Adrenal gland (tissue), 12 donors: Measurements from ENCODE around the gene MYO9B. TPM values are rescaled to one million over a fixed set of nuclear protein-coding genes. Genes with fewer than 3 reads are reported as not detected.

ENCODE experiments used
- DNase-seq, 7 donors: peaks; one replicate each; pipeline ENCODE4 v3.0.0-alpha.2; 2019 to 2020
- H3K27ac ChIP-seq, 5 donors: fragments of 200-600 bp; sonication (generic) in 4 of 5; 1 replicate in 3 of 5; 2 replicates in 2 of 5; pipeline versions ENCODE4 v1.5.1 to v1.8.0; 2016 to 2020; ENCODE audit warnings: mild to moderate bottlenecking in 1 of 5
- H3K27me3 ChIP-seq: fragments of 200-600 bp; 2 replicates; pipeline ENCODE4 v1.8.0; 2021
- H3K36me3 ChIP-seq, 2 donors: fragments of 200-600 bp; replicated peaks in 1 of 2; 1 replicate in 1 of 2; 2 replicates in 1 of 2; pipeline versions ENCODE4 v1.5.1 to v1.8.0; 2018 to 2022
- H3K4me1 ChIP-seq, 2 donors: fragments of 200-600 bp; replicated peaks in 1 of 2; 1 replicate in 1 of 2; 2 replicates in 1 of 2; pipeline versions ENCODE4 v1.5.1 to v1.8.0; 2018 to 2021
- H3K4me3 ChIP-seq, 4 donors: fragments of 200-600 bp; sonication (generic) in 3 of 4; one replicate each; pipeline ENCODE4 v1.5.1; 2016 to 2018
- H3K9me3 ChIP-seq, 3 donors: fragments of 200-600 bp; sonication (generic) in 1 of 3; replicated peaks in 1 of 3; 1 replicate in 2 of 3; 2 replicates in 1 of 3; pipeline versions ENCODE4 v1.5.1 to v1.8.0; 2016 to 2021
- POLR2A ChIP-seq, 2 donors: fragments of 450-650 bp; IDR thresholded peaks; one replicate each; pipeline ENCODE4 v1.6.1; 2017; ENCODE audit warnings: antibody characterized with exemption in 2 of 2, mild to moderate bottlenecking in 2 of 2, moderate library complexity in 1 of 2
- WGBS, 4 donors: extraction: QIAGEN DNeasy Blood & Tissue Kit in 2 of 4; methylation state at CpG; one replicate each; pipeline versions ENCODE4 v1.1.5 to v1.1.7; 2013 to 2017; 5-methylcytosine and 5-hydroxymethylcytosine counted together
- intact Hi-C, 2 donors: fragments of 100-400 bp; cut with DNase I; formaldehyde crosslinking; loops; one replicate each; pipeline versions ENCODE4 v1.14.1 to v1.15.0; 2022 to 2023
- polyA plus RNA-seq, 3 donors: library from polyadenylated mRNA; stranded (reverse); fragments of 200-250 nt in 2 of 3; fragments of 350-450 nt in 1 of 3; fragmentation: Illumina TruSeq in 1 of 3; extraction: RNeasy Lipid Tissue Mini Kit (QIAGEN cat#74804) in 1 of 3; gene quantifications; one replicate each; pipeline ENCODE4 v1.2.3, GENCODE V29; 2013 to 2014
- total RNA-seq, 9 donors: library from RNA; depleted of rRNA in 4 of 9; stranded (reverse); fragments of >200 nt in 4 of 9; fragments of 120-200 nt in 1 of 9; fragmentation: NEBNext Ultra II Directional in 1 of 9; extraction: Animal tissue kit (Norgen Biotek cat#: 25700) in 1 of 9; gene quantifications; one replicate each; pipeline versions ENCODE4 v1.1.0 to v1.2.4, GENCODE V29; 2013 to 2023
- TF ChIP-seq, protein P1 (sequence below), 6 experiments: fragments of 450-650 bp in 4 of 6; fragments of 200-600 bp in 2 of 6; sonication (generic) in 1 of 6; IDR thresholded peaks; 1 replicate in 5 of 6; 2 replicates in 1 of 6; pipeline versions ENCODE4 v1.5.1 to v1.8.0; 2016 to 2021; ENCODE audit warnings: antibody characterized with exemption in 6 of 6, mild to moderate bottlenecking in 2 of 6, moderate library complexity in 1 of 6
- donor health status: healthy with polysubstance abuse.
- donor health status: Bipolar disorder and iron deficiency.
- donor health status: DM: yes; HTN: yes; CAD: no.
- donor health status: DM: no; HTN: no; CAD: no.
- donor health status: DM: no; HTN: no; CAD: no.
- donor health status: DM: yes; HTN: yes; CAD: no.

The MYO9B gene
- total and polyA plus RNA-seq, 12 donors, result 23.6 to 236 (median 86.3) TPM

DNA sequence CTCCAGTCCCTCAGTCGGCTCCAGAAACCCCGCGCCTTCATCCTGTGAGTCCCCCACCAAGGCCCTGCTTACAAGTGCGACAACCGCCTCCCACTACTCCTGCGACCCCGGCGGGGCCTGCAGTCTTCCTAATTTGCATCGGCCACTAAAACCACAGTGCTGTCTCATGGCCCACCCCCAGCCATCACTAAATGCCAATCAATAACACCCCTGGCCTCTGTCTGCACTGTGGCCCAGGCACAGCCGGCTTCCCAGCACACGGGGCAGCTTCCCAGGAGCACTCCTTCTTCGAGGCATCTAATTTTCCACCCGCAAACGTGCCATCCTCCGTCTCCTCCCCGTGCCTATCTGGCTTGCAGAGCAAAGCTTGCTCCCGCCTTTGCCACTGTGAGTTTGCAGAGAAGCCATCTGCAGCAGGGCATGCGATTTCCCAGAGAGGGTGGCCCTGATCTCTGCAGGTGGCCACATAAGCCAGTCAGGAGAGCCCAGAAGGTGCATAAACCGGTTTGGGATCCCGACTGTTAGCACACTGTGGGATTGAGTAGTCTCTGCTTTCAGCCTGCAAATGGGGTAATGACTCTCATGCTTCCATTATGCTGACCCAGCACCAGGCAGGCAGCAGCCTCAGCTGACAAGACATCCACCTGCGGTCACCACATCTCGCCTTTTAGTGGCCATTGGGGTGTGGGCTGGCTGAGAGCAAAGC lies 105.6 kb downstream of the MYO9B start:
- no peaks in the 10 kb centered on the region for H3K9me3 ChIP-seq
- peaks cover 0 to 63% of the 10 kb centered on the region in 2 donors for H3K36me3 ChIP-seq
- H3K4me3 ChIP-seq, result no peak overlapping the region
- 82 to 83% (median 82%) methylated on average over 18 to 22 of the region's 22 CpGs for WGBS, 4 donors
- DNase-seq, result no peak
- no peak for TF ChIP-seq POLR2A (IDR thresholded peaks at IDR 0.05)
- TF ChIP-seq, protein P1, sequence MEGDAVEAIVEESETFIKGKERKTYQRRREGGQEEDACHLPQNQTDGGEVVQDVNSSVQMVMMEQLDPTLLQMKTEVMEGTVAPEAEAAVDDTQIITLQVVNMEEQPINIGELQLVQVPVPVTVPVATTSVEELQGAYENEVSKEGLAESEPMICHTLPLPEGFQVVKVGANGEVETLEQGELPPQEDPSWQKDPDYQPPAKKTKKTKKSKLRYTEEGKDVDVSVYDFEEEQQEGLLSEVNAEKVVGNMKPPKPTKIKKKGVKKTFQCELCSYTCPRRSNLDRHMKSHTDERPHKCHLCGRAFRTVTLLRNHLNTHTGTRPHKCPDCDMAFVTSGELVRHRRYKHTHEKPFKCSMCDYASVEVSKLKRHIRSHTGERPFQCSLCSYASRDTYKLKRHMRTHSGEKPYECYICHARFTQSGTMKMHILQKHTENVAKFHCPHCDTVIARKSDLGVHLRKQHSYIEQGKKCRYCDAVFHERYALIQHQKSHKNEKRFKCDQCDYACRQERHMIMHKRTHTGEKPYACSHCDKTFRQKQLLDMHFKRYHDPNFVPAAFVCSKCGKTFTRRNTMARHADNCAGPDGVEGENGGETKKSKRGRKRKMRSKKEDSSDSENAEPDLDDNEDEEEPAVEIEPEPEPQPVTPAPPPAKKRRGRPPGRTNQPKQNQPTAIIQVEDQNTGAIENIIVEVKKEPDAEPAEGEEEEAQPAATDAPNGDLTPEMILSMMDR (IDR thresholded peaks at IDR 0.05), result no peak
- no peaks in the 10 kb centered on the region for H3K4me1 ChIP-seq
- H3K27me3 ChIP-seq, result no peaks in the 10 kb centered on the region
- intact Hi-C loops, result no loop called here
- no peak overlapping the region for H3K27ac ChIP-seq

DNA sequence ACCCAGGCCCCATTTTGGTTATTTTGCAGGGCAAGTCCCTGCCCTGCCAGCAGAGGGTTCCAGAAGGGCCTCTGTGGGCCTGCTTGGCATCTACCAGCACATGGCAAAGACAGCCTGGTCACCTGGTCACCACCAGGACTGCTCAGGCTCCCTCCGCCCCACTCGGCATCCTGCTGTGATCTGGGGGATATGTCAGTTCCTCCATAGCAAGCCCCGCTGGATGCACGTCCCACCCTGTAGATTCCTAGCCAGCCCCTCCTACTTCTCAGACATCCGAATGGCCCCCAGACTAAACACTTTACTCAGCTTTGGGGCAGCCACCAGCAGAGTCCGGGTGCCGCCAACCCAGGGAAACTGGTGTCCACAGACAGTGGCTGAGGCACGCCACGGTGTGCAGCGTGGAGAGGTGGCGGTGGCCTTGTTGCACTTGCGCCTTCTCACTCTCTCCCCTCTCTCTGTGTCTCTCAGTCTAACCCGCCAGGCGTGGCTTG lies 107.7 kb downstream of the MYO9B start:
- Histone ChIP-seq H3K27ac (no peak overlapping the region), H3K4me3 (no peak overlapping the region), H3K27me3 (no peaks in the 10 kb centered on the region), H3K36me3 (peaks cover 0 to 53% of the 10 kb centered on the region in 2 donors), H3K4me1 (no peaks in the 10 kb centered on the region), H3K9me3 (no peaks in the 10 kb centered on the region)
- whole genome bisulfite sequencing, 4 donors, result 81 to 88% (median 85%) methylated on average over 6 to 14 of the region's 14 CpGs
- intact Hi-C loops, result no loop called here
- TF ChIP-seq, protein P1 (IDR thresholded peaks at IDR 0.05), result no peak
- no peak for TF ChIP-seq POLR2A (IDR thresholded peaks at IDR 0.05)
- no peak for DNase-seq

DNA sequence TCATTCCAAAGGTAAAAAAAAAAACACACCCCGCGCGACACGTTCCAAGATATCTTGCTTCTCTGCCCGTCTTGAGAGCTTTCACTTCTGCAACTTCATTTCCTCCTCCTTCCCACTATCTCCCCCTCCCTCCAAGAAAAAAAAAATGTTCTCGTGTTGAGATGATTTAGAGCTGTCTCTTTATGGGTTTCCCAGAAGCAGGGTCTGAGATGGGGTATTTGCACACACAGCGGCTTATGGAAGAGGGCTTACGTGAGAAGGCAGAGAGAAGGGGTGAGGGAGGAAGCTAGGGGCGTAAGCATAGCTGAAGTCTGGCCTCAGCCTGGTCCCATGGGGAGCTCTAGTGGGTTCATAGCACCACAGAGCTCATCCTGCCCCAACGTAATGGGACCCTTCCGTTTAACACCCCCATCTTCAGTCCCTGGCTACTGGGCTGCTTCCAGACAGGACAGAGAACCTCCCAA lies 108.3 kb downstream of the MYO9B start:
- Histone ChIP-seq H3K4me3 (no peak overlapping the region), H3K27ac (peak overlapping the region in 1 of 5 donors; percentile 41)
- WGBS, 4 donors, result 67 to 74% (median 70%) methylated on average over 9 to 11 of the region's 11 CpGs

DNA sequence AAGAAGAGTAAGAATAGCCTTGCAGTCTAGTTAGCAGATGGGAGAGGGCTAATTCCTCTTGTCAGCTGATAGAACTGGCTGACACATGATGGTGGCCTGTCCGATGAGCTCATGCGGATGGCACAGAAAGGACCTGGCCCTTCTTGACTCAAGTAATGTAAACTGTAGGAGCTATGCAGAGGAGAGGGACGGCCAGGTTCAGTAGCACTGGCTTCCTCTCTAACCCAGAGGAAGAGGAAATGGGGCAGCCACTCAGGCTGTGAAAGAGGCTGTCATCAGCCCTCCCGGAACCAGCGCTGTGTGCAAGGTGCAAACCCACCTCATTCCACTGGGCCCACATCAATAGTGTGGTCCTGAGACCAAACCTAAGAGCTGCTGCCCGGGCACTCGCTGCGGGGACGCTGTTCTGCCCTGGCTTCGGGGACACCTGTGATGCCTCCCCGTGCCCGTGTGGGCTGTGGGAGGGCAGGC lies 108.8 kb downstream of the MYO9B start:
- Histone ChIP-seq H3K27ac (peak overlapping the region in 1 of 5 donors; percentile 41), H3K4me1 (no peaks in the 10 kb centered on the region), H3K9me3 (no peaks in the 10 kb centered on the region), H3K4me3 (no peak overlapping the region), H3K27me3 (no peaks in the 10 kb centered on the region), H3K36me3 (peaks cover 0 to 59% of the 10 kb centered on the region in 2 donors)
- TF ChIP-seq, protein P1 (IDR thresholded peaks at IDR 0.05), result no peak
- no peak for TF ChIP-seq POLR2A (IDR thresholded peaks at IDR 0.05)
- DNase-seq, result no peak
- intact Hi-C loops, result no loop called here
- 82 to 91% (median 88%) methylated on average over 3 to 12 of the region's 12 CpGs for WGBS, 4 donors

More for the DNA sequence above, 108.3 kb downstream of the MYO9B start:
- intact Hi-C loops, result no loop called here
- no peaks in the 10 kb centered on the region for H3K27me3 ChIP-seq
- H3K4me1 ChIP-seq, result no peaks in the 10 kb centered on the region
- TF ChIP-seq POLR2A (IDR thresholded peaks at IDR 0.05), result no peak
- TF ChIP-seq, protein P1 (IDR thresholded peaks at IDR 0.05), result no peak
- no peak for DNase-seq
- H3K9me3 ChIP-seq, result no peaks in the 10 kb centered on the region
- peaks cover 0 to 54% of the 10 kb centered on the region in 2 donors for H3K36me3 ChIP-seq
